ENCODE results near the gene ARHGAP20. TPM values are rescaled to one million over a fixed set of nuclear protein-coding genes. Genes with fewer than 3 reads are reported as not detected.

Gene ARHGAP20
- total RNA-seq (2014; rRNA removed; shearing (Covaris generic)), result 0.11 and 0.17 TPM in 2 replicates
- polyA plus RNA-seq (2015; cell fraction: cytosol; rRNA removed), result 0.12 and 0.19 TPM in 2 replicates
- 0.36 TPM in 2 replicates for polyA plus RNA-seq (2015; cell fraction: nucleus; rRNA removed)

- DNase-seq (ENCODE audit: low read depth), result peak; percentile 19
Observed at GRCh38 chr11:110711776-110712658, at the start of gene ARHGAP20. Gene ARHGAP20, minus strand, starts transcription at chr11:110712437. Its CDS starts 206 bp downstream, at chr11:110712231.

GRCh38 chr11:110761991-110762390 is 49.8 kb upstream of the ARHGAP20 start:
- DNase-seq (ENCODE audit: low read depth), result no peak

- no peak for DNase-seq (ENCODE audit: low read depth)
Observed at GRCh38 chr11:110761131-110761530, 48.9 kb upstream of the ARHGAP20 start.

GRCh38 chr11:110759972-110760381 is 47.7 kb upstream of the ARHGAP20 start:
- DNase-seq (ENCODE audit: low read depth), result no peak

- no peak for DNase-seq (ENCODE audit: low read depth)
Observed at GRCh38 chr11:110757962-110758755, 45.9 kb upstream of the ARHGAP20 start.

- no peak for DNase-seq (ENCODE audit: low read depth)
Observed at GRCh38 chr11:110757066-110757465, 44.8 kb upstream of the ARHGAP20 start.

GRCh38 chr11:110755941-110756340 is 43.7 kb upstream of the ARHGAP20 start:
- no peak for DNase-seq (ENCODE audit: low read depth)

- DNase-seq (ENCODE audit: low read depth), result no peak
Observed at GRCh38 chr11:110752890-110753289, 40.7 kb upstream of the ARHGAP20 start.

GRCh38 chr11:110750100-110750499 is 37.9 kb upstream of the ARHGAP20 start:
- DNase-seq (ENCODE audit: low read depth), result no peak

- DNase-seq (ENCODE audit: low read depth), result no peak
Observed at GRCh38 chr11:110747531-110747930, 35.3 kb upstream of the ARHGAP20 start.

- DNase-seq (ENCODE audit: low read depth), result no peak
Observed at GRCh38 chr11:110738641-110739040, 26.4 kb upstream of the ARHGAP20 start.

- DNase-seq (ENCODE audit: low read depth), result no peak
Observed at GRCh38 chr11:110737593-110737992, 25.4 kb upstream of the ARHGAP20 start.

GRCh38 chr11:110736171-110736553 is 23.9 kb upstream of the ARHGAP20 start:
- no peak for DNase-seq (ENCODE audit: low read depth)

GRCh38 chr11:110735455-110736170 is 23.4 kb upstream of the ARHGAP20 start:
- DNase-seq (ENCODE audit: low read depth), result no peak

- DNase-seq (ENCODE audit: low read depth), result no peak
Observed at GRCh38 chr11:110734790-110735189, 22.6 kb upstream of the ARHGAP20 start.

GRCh38 chr11:110730773-110731172 is 18.5 kb upstream of the ARHGAP20 start:
- DNase-seq (ENCODE audit: low read depth), result no peak

- no peak for DNase-seq (ENCODE audit: low read depth)
Observed at GRCh38 chr11:110728883-110729282, 16.6 kb upstream of the ARHGAP20 start.

GRCh38 chr11:110728476-110728875 is 16.2 kb upstream of the ARHGAP20 start:
- DNase-seq (ENCODE audit: low read depth), result no peak

- no peak for DNase-seq (ENCODE audit: low read depth)
Observed at GRCh38 chr11:110724358-110724757, 12.1 kb upstream of the ARHGAP20 start.

GRCh38 chr11:110720431-110721275 is 8.4 kb upstream of the ARHGAP20 start:
- no peak for DNase-seq (ENCODE audit: low read depth)

Measured in HT1080 (cell line).